ENCODE measurements around the gene MED12. TPM values are rescaled to one million over a fixed set of nuclear protein-coding genes. Genes with fewer than 3 reads are reported as not detected.

The MED12 gene
- total RNA-seq, 1 donor from 2014 or later = 11.4 TPM

GRCh38 chrX:71106427-71106826 is 12.0 kb upstream of the MED12 start, which contains the start of gene CXorf65:
Gene CXorf65, minus strand, starts transcription at chrX:71106740. Its CDS starts 184 bp downstream, at chrX:71106556.
- DNase-seq (ENCODE audit: low spot score in 2 of 2) = no peak
- no peak for FAIRE-seq

GRCh38 chrX:71107245-71107644 is 11.2 kb upstream of the MED12 start:
- DNase-seq (ENCODE audit: low spot score in 2 of 2) (no peak), FAIRE-seq (no peak)

- DNase-seq (ENCODE audit: low spot score in 2 of 2) (no peak), FAIRE-seq (no peak)
Measured at GRCh38 chrX:71107762-71108360, 10.5 kb upstream of the MED12 start.

- FAIRE-seq = no peak
Measured at GRCh38 chrX:71109051-71109450, 9.3 kb upstream of the MED12 start.

GRCh38 chrX:71111141-71111843 is 7.1 kb upstream of the MED12 start, which contains the start of gene IL2RG:
Gene IL2RG, minus strand, starts transcription at chrX:71111577. Its CDS starts 38 bp downstream, at chrX:71111539.
- FAIRE-seq (no peak), DNase-seq (ENCODE audit: low spot score in 2 of 2) (no peak)

More at GRCh38 chrX:71109051-71109450, 9.3 kb upstream of the MED12 start:
- DNase-seq (ENCODE audit: low spot score in 2 of 2) = no peak

GRCh38 chrX:71111921-71112431 is 6.4 kb upstream of the MED12 start:
- FAIRE-seq = no peak
- DNase-seq (ENCODE audit: low spot score in 2 of 2) = no peak

- FAIRE-seq = no peak
- no peak for DNase-seq (ENCODE audit: low spot score in 2 of 2)
Measured at GRCh38 chrX:71117358-71117757, 1.0 kb upstream of the MED12 start.

- FAIRE-seq (no peak), DNase-seq (ENCODE audit: low spot score in 2 of 2) (peak in 1 of 2 donors; percentile 9)
Measured at GRCh38 chrX:71118985-71119535, 664 bp downstream of the MED12 start.

- no peak for DNase-seq (ENCODE audit: low spot score in 2 of 2)
- no peak for FAIRE-seq
Measured at GRCh38 chrX:71128166-71128833, 9.9 kb downstream of the MED12 start.

GRCh38 chrX:71128915-71129765 is 10.7 kb downstream of the MED12 start:
- FAIRE-seq (no peak), DNase-seq (ENCODE audit: low spot score in 2 of 2) (peak in 1 of 2 donors; percentile 54)

GRCh38 chrX:71131510-71131909 is 13.1 kb downstream of the MED12 start:
- DNase-seq (ENCODE audit: low spot score in 2 of 2) (no peak), FAIRE-seq (no peak)

GRCh38 chrX:71140440-71140839 is 22.0 kb downstream of the MED12 start:
- FAIRE-seq = no peak
- no peak for DNase-seq (ENCODE audit: low spot score in 2 of 2)

GRCh38 chrX:71143508-71143907 is 25.1 kb downstream of the MED12 start:
- DNase-seq (ENCODE audit: low spot score in 2 of 2) (peak; percentile 37 to 44), FAIRE-seq (no peak)

GRCh38 chrX:71144651-71145050 is 26.3 kb downstream of the MED12 start, which contains the start of gene NLGN3:
Gene NLGN3, plus strand, starts transcription at chrX:71144841. Its CDS starts 2,909 bp downstream, at chrX:71147750.
- DNase-seq (ENCODE audit: low spot score in 2 of 2) (peak; percentile 42 to 54), FAIRE-seq (no peak)

- FAIRE-seq (no peak), DNase-seq (ENCODE audit: low spot score in 2 of 2) (peak in 1 of 2 donors; percentile 24)
Measured at GRCh38 chrX:71147496-71148277, 29.3 kb downstream of the MED12 start.

GRCh38 chrX:71148278-71148663 is 29.9 kb downstream of the MED12 start:
- FAIRE-seq = no peak

GRCh38 chrX:71151366-71151765 is 33.0 kb downstream of the MED12 start:
- DNase-seq (ENCODE audit: low spot score in 2 of 2) (no peak), FAIRE-seq (no peak)

More at GRCh38 chrX:71148278-71148663, 29.9 kb downstream of the MED12 start:
- no peak for DNase-seq (ENCODE audit: low spot score in 2 of 2)

- DNase-seq (ENCODE audit: low spot score in 2 of 2) (no peak), FAIRE-seq (no peak)
Measured at GRCh38 chrX:71154196-71154595, 35.8 kb downstream of the MED12 start.

- DNase-seq (ENCODE audit: low spot score in 2 of 2) (no peak), FAIRE-seq (no peak)
Measured at GRCh38 chrX:71154641-71155040, 36.2 kb downstream of the MED12 start.
